ENCODE results near the gene NDE1.

Gene NDE1

GRCh38 chr16:15766918-15767317 is 116.9 kb downstream of the NDE1 start:
- TF ChIP-seq FOXM1 (IDR thresholded peaks at IDR 0.05; ENCODE audit: borderline replicate concordance, low read depth) (no peak), YY1 (IDR thresholded peaks at IDR 0.05; ENCODE audit: low read depth) (no peak), CEBPB (IDR thresholded peaks at IDR 0.05) (no peak), TAF1 (IDR thresholded peaks at IDR 0.05; ENCODE audit: low read depth) (no peak), TCF12 (IDR thresholded peaks at IDR 0.05; ENCODE audit: low read depth) (no peak), EP300 (IDR thresholded peaks at IDR 0.05; ENCODE audit: borderline replicate concordance) (no peak), TEAD4 (IDR thresholded peaks at IDR 0.05) (no peak), EGR1 (IDR thresholded peaks at IDR 0.05) (no peak), ZBTB7A (IDR thresholded peaks at IDR 0.05; ENCODE audit: low read depth) (no peak), CREB1 (IDR thresholded peaks at IDR 0.05; ENCODE audit: low read depth) (no peak), REST (IDR thresholded peaks at IDR 0.05; ENCODE audit: low read depth) (no peak), NFIC (IDR thresholded peaks at IDR 0.05) (no peak)
- TF ChIP-seq, protein P1, sequence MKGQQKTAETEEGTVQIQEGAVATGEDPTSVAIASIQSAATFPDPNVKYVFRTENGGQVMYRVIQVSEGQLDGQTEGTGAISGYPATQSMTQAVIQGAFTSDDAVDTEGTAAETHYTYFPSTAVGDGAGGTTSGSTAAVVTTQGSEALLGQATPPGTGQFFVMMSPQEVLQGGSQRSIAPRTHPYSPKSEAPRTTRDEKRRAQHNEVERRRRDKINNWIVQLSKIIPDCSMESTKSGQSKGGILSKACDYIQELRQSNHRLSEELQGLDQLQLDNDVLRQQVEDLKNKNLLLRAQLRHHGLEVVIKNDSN (IDR thresholded peaks at IDR 0.05): no peak
- TF ChIP-seq, protein P2, sequence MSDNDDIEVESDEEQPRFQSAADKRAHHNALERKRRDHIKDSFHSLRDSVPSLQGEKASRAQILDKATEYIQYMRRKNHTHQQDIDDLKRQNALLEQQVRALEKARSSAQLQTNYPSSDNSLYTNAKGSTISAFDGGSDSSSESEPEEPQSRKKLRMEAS (IDR thresholded peaks at IDR 0.05): no peak

- TF ChIP-seq CREB1 (IDR thresholded peaks at IDR 0.05; ENCODE audit: low read depth) (no peak), TCF12 (IDR thresholded peaks at IDR 0.05; ENCODE audit: low read depth) (no peak), NFIC (IDR thresholded peaks at IDR 0.05) (no peak), REST (IDR thresholded peaks at IDR 0.05; ENCODE audit: low read depth) (no peak), RAD21 (IDR thresholded peaks at IDR 0.05; ENCODE audit: low read depth) (no peak), CEBPB (IDR thresholded peaks at IDR 0.05) (no peak), TAF1 (IDR thresholded peaks at IDR 0.05; ENCODE audit: low read depth) (no peak), TEAD4 (IDR thresholded peaks at IDR 0.05) (no peak), EP300 (IDR thresholded peaks at IDR 0.05; ENCODE audit: borderline replicate concordance) (no peak), ZBTB7A (IDR thresholded peaks at IDR 0.05; ENCODE audit: low read depth) (no peak), YY1 (IDR thresholded peaks at IDR 0.05; ENCODE audit: low read depth) (no peak), FOXM1 (IDR thresholded peaks at IDR 0.05; ENCODE audit: borderline replicate concordance, low read depth) (no peak), EGR1 (IDR thresholded peaks at IDR 0.05) (no peak)
- TF ChIP-seq, protein P2 (IDR thresholded peaks at IDR 0.05): no peak
- TF ChIP-seq, protein P1 (IDR thresholded peaks at IDR 0.05): no peak
These were observed 118.2 kb downstream of the NDE1 start for GRCh38 chr16:15768201-15768600.

DNA sequence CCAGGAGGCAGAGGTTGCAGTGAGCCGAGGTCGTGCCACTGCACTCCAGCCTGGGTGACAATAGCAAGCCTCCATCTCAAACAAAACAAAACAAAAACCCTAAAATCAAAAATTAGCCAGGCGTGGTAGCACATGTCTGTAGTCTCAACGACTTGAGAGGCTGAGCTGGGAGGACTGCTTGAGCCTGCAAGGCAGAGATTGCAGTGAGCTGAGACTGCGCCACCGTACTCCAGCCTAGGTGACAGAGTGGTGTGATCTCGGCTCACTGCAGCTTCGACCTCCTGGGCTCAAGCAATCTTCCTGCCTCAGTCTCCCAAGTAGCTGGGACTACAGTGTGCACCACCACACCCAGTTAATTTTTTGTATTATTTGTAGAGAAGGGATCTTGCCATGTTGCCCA is 119.2 kb downstream of the NDE1 start:
- TF ChIP-seq, protein P1 (IDR thresholded peaks at IDR 0.05): no peak
- TF ChIP-seq ZBTB7A (IDR thresholded peaks at IDR 0.05; ENCODE audit: low read depth) (no peak), RAD21 (IDR thresholded peaks at IDR 0.05; ENCODE audit: low read depth) (no peak), FOXM1 (IDR thresholded peaks at IDR 0.05; ENCODE audit: borderline replicate concordance, low read depth) (no peak), TCF12 (IDR thresholded peaks at IDR 0.05; ENCODE audit: low read depth) (no peak), TEAD4 (IDR thresholded peaks at IDR 0.05) (no peak), CEBPB (IDR thresholded peaks at IDR 0.05) (no peak), NFIC (IDR thresholded peaks at IDR 0.05) (no peak), TAF1 (IDR thresholded peaks at IDR 0.05; ENCODE audit: low read depth) (no peak), YY1 (IDR thresholded peaks at IDR 0.05; ENCODE audit: low read depth) (no peak), REST (IDR thresholded peaks at IDR 0.05; ENCODE audit: low read depth) (no peak), EGR1 (IDR thresholded peaks at IDR 0.05) (no peak), EP300 (IDR thresholded peaks at IDR 0.05; ENCODE audit: borderline replicate concordance) (no peak), CREB1 (IDR thresholded peaks at IDR 0.05; ENCODE audit: low read depth) (no peak)
- TF ChIP-seq, protein P2 (IDR thresholded peaks at IDR 0.05): no peak
